HepG2 (cell line): ENCODE results near the gene ALG10B. TPM values are rescaled to one million over a fixed set of nuclear protein-coding genes. Genes with fewer than 3 reads are reported as not detected.

Experiments
- AHDC1 ChIP-seq: sonication (generic); formaldehyde crosslinking; IDR thresholded peaks from 2 replicates; pipeline ENCODE4 v1.5.1; 2020; ENCODE audit warnings: mild to moderate bottlenecking, missing genetic modification reagents, borderline replicate concordance
- CREBL2 ChIP-seq: sonication (generic); formaldehyde crosslinking; IDR thresholded peaks from 2 replicates; pipeline ENCODE4 v1.8.1; 2023; ENCODE audit warnings: missing genetic modification reagents, mild to moderate bottlenecking, borderline replicate concordance
- ELK4 ChIP-seq: sonication (generic); formaldehyde crosslinking; IDR thresholded peaks from 2 replicates; pipeline ENCODE4 v1.9.0; 2021; ENCODE audit warnings: missing genetic modification reagents, borderline replicate concordance
- NCOA1 ChIP-seq: sonication (generic); formaldehyde crosslinking; IDR thresholded peaks from 2 replicates; pipeline ENCODE4 v1.9.0; 2021; ENCODE audit warnings: missing genetic modification reagents
- ZBTB21 ChIP-seq: sonication (generic); formaldehyde crosslinking; IDR thresholded peaks from 2 replicates; pipeline ENCODE4 v1.4.0; 2020; ENCODE audit warnings: missing genetic modification reagents
- ZSCAN5A ChIP-seq: sonication (generic); formaldehyde crosslinking; IDR thresholded peaks from 2 replicates; pipeline ENCODE4 v1.8.0; 2022; ENCODE audit warnings: mild to moderate bottlenecking, missing genetic modification reagents, borderline replicate concordance
- polyA plus RNA-seq, 8 experiments: library from polyadenylated mRNA; depleted of rRNA in 3 of 8; stranded (reverse) in 7 of 8; unstranded in 1 of 8; fragments of >200 nt; fragmentation: Illumina TruSeq in 4 of 8; extraction: Trizol in 4 of 8; gene quantifications; 2 replicates each; pipeline versions ENCODE4 v1.2.1 to v1.2.3, GENCODE V29; 2011 to 2016; ENCODE audit warnings: low read depth in 4 of 8, missing spikeins in 1 of 8, mixed read lengths in 1 of 8; ENCODE audit not compliant: insufficient read depth in 1 of 8
- total RNA-seq, 5 experiments: library from RNA; depleted of rRNA; stranded (reverse); fragments of >200 nt; fragmentation: Illumina TruSeq; extraction: Trizol; gene quantifications; 2 replicates each; pipeline ENCODE4 v1.2.3, GENCODE V29; 2016; ENCODE audit warnings: low read depth in 1 of 5

ALG10B gene
- total and polyA plus RNA-seq, 2 of the 13 experiments (the other 11 are each of a cell fraction or from before 2014, with no cell fraction given): 3.3 to 9.3 TPM

DNA sequence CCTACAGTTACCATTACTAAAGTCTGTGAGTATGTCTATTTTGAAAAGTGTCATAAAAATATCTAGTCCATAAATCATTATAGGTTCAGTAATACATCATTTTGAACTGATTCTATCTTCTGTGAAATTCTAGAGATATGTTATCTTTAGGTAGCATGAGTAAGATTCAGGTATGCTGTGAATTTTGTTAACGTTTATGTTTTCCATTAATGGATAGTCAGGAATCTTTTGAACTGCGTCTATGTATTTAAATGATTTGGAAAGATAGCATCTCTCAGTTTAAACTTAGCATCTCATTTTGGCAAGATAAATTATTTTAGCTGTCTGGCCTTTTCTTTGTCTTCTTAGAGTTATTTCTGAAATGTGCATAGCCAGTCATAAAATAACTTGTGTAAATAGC, 8.3 kb downstream of the ALG10B start (continued):
- TF ChIP-seq AHDC1 (CRISPR knock-in tag) (no peak), CREBL2 (no peak), ZSCAN5A (CRISPR knock-in tag) (no peak), ELK4 (CRISPR knock-in tag) (no peak), NCOA1 (CRISPR knock-in tag) (no peak), ZBTB21 (CRISPR knock-in tag) (no peak)
